Fibroblast of skin of left biceps (primary cell): Measurements from ENCODE around the gene MT1B.
"Not testable (repeated sequence)": the region's sequence is repeated elsewhere in the genome, so short reads cannot be mapped to it uniquely, and the experiment has no call there.

Source experiments
- DNase-seq, 2 experiments: peaks; one replicate each; pipeline ENCODE4 v3.0.0-alpha.2; 2013; ENCODE audit warnings: low read depth in 2 of 2

Gene MT1B

DNA sequence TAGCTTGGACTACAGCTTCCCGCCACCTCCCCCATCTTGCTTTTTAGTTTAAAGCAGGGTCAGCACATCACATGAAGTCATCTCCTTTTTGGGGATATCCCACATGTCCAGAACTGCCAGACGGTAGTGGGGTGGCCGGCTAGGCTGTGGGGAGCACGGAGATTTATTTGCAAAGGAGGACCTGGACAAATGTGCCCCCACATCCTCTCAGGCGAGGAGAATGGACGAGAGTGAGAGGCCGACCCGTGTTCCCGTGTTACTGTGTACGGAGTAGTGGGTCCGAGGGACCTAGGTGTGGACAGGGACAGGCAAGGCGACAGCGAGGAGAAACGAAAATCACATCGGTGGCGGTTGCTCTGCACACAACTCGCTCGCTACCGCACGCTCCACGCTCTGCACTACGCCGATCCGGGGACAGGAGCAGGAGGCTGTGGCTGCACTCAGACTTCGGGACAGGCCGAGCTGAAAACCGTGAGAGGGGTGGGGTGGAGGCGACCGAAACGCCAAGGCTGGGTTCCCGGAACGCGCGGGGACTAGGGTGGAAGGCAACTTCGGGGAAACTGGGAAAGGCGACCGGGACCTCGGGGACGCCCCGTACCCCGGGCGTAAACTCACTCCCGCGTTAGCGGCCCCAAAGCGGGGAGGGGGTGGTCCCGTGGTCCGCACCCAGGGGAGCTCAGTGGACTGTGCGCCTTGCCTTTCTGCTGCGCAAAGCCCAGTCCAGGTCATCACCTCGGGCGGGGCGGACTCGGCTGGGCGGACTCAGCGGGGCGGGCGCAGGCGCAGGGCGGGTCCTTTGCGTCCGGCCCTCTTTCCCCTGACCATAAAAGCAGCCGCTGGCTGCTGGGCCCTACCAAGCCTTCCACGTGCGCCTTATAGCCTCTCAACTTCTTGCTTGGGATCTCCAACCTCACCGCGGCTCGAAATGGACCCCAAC is 13.6 kb upstream of the MT1B start, which contains the start of gene MT1A:
MT1A (plus strand) TSS at position 853 of the 937 bp plus-strand sequence; CDS start at position 926, 73 bp downstream.
- DNase-seq: no peak

- DNase-seq: no peak
These were observed 12.6 kb upstream of the MT1B start for GRCh38 chr16:56639045-56639444.

GRCh38 chr16:56640076-56640475 is 11.6 kb upstream of the MT1B start:
- no peak for DNase-seq

- DNase-seq: no peak
These were observed 10.5 kb upstream of the MT1B start for GRCh38 chr16:56641166-56641565.

GRCh38 chr16:56643080-56643778 is 8.5 kb upstream of the MT1B start:
- DNase-seq: no peak

GRCh38 chr16:56643833-56644232 is 7.9 kb upstream of the MT1B start:
- DNase-seq: no peak

- no peak for DNase-seq
These were observed 6.4 kb upstream of the MT1B start for GRCh38 chr16:56645311-56645710.

DNA sequence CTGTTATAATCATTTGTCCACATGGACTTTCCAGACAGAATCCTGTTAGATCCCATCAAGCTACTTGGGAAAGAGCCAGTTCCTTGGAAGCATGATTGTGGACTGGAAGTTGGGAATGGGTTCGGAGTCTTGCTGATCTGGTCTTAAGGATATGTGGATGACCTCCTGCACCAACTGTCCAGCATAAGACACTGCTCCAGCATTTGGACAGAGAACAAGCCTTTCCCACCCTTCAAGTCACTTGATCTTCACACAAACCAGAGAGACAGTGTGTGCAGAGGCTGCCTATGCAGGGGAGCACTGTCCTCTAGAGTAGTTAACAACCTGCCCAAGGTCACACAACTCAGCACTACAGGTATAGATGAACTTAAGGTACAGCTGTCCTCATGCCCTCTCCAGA is 5.8 kb upstream of the MT1B start:
- DNase-seq: no peak

DNA sequence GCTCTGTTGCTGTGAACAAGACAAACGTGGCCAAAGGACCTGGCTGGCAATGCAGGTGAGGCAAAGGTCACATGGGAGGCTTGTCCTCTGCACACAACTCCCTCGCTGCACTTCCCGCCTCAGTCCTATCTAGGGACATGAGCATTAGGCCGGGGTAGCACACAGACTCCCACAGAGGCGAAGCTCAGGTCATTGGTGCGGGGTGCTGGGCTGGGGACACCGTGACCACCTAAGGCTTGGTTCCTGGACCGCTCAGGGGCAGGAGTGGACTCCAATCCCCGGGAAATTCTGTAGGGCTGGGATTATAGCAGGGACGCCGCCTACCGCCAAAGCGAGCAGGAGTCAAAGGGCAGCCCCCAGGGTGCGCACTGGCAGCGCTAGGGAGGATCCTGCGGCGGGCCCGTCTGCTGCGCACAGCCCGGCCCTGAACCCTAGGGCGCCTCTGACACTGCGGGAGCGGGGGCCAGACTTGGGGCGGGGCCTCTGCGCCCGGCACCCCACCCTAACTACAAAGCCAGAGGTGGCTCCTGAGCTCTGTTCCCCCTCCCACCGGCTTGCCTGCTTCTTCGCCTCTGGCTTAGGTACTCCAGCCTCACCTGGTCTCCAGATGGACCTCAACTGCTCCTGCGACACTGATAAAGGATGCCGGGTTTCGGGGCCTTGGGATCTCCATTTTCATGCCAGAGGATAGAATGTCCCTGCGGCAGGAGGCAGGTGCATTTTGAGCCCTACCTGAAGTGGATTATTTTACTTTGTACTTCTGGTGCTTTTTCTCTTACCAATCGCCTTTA is 3.9 kb upstream of the MT1B start:
- DNase-seq: no peak

DNA sequence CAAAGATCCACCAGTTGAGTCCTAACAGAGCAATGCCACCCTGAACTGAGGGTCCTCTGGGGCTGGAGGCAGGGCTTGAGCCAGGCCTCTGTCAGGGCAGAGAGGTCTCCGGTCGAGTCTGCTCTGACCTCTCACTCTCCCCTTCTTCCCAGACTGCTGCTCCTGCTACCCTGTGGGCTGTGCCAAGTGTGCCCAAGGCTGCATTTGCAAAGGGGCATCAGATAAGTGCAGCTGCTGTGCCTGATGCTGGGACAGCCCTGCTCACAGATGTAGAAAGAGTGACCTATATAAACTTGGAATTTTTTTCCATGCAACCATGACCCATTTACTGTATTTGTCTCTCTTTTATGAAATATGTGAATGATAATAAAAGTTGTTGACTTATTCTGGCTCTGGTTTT is 2.4 kb upstream of the MT1B start:
- DNase-seq: no peak

GRCh38 chr16:56649820-56650219 is 1.9 kb upstream of the MT1B start:
- DNase-seq: no peak

DNA sequence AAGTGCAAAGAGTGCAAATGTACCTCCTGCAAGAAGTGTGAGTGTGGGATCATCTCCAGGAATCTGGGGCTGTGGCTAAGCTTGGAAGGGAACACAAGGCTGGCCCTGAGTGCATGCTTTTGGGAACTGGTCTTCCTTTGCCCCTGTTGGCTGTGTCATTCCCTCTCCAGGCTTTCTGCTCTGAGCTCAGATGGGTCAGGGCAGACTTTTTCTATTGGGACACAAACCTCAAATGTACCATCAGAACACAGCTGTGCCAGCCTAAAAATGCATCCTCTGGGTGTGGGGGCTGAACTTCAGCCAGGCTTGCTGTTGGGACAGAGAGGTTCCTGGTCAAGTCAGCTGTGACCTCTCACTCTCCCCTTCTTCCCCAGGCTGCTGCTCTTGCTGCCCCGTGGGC is 914 bp downstream of the MT1B start:
- no peak for DNase-seq

DNA sequence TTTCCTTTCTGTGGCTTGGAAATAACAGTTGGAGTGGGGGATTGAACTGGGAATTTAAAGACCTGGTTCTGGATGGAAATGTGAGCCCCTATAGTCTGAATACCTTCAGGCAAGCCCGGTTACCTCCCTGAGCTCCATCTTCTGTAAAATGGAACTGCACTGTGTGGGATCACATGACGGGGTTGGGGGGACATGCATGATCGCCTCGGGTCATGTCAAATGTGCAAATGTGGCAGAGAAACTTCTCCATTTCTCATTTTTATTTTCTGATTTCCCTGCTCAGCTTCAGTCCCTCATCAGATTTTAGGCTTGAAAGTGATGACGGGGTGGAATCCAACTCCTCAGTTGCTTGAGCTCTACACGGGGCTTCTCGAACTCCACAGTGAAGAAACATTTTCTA is 1.5 kb downstream of the MT1B start:
- DNase-seq: no peak

- DNase-seq: no peak
These were observed 6.1 kb downstream of the MT1B start, which contains the start of gene MT1F for GRCh38 chr16:56657555-56658326. TSS of gene MT1F (plus strand) at chr16:56657959. CDS start at chr16:56658059, 100 bp downstream.

GRCh38 chr16:56658327-56658875 is 6.7 kb downstream of the MT1B start:
- DNase-seq: no peak

DNA sequence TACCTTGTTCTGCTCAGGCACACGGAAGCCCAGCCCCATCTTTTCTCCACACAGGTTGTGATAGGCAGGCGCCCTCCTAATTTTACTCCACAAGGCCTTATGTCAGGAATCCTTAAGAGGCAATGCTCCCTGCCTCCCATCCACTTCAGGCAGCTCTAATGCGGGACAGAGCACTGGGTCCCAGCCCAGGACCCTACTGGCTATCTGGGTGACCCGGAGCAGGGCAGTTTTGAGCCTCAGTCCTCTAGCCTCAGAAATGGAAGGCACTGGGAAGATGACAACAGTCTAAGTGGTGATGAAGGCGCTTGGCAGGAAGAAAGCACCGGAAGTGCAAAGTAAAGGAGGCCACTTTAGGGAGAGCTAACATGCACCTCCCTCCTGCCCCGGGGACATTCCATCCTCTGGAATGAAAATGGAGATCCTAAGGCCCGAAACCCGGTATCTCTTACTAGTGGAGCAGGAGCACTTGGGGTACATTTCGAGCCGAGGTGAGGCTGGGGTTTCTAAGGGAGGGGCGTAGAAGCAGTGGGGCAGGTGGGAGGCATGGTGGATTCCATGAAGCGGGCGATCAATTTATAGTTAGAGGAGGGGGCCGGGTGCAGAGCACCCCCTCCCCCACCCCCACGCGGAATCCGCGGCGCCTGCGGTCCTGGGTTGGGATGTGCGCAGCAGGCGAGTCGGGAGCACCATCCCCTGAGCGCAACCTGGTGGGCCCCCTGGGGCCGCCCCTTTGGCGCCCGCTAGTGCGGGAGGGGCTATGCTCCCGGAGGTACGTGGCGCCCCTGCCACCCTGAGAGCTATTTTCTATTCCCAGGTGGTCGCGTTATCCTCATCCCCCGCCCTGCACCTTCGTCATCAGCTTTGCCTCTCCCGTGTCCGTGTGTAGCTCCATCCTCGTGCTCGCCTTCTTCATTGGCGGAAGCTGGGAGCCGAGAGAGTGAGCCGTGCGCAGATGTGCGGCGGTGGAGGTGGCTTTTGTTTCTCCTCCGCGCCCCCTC is 11.0 kb downstream of the MT1B start:
- DNase-seq: no peak

DNA sequence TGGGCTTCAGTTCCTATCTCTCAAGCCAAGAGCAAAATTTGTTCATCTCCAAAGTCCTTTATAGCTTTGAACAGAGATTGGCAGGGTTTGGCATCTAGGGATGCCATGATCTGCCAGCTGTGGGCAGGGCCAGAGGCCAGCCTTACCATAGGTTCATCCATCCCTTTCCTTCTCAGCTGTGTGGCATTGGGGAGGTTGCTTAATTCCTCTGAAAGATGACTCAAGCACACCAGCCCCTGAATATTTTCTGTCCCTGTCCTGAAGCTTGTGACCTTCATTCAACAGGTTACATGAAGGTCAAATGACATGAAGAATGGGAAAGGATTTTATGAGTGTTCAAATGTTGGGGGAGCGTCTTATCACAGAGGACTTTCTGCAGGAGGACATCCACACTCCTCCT is 12.8 kb downstream of the MT1B start:
- no peak for DNase-seq

- not testable (repeated sequence) for DNase-seq
These were observed 13.9 kb downstream of the MT1B start for GRCh38 chr16:56665286-56666261.
